Islet precursor cell (in vitro differentiated cells): ENCODE measurements around the gene ERN1.
A peak's percentile ranks its signal among the peaks of the same experiment; 100 is the strongest.
"Not testable (repeated sequence)": the region's sequence is repeated elsewhere in the genome, so short reads cannot be mapped to it uniquely, and the experiment has no call there.

Source experiments
- DNase-seq: peaks from one replicate; pipeline ENCODE4 v3.0.0-alpha.2; 2018

The ERN1 gene

DNA sequence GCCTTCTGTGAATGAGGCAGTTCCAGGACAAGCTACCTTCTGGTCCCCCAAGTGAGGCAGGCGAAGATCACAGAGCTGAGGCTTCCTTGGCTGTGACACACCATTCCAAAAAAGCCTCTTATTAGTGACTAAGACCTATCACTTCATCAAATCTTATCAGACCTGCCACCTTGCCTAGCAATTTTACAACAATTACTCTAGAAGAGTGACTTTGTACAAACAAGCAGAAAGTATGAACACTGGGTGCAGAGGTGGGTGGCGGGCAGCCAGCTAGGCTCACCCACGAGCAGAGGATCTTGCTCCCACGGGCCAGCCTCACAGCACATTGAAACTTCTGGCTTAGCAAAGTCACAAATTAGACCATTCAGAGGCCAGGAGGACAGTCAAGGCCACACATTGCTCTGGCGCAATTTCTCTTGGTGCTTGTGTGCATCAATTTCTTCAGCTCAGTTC is 107.3 kb downstream of the ERN1 start:
- DNase-seq, result peak; percentile 38

- DNase-seq, result peak; percentile 55
These were observed 109.7 kb downstream of the ERN1 start, which contains the start of gene ICAM2 for GRCh38 chr17:64020056-64020766. TSS of gene ICAM2 (minus strand) at chr17:64020633. CDS start at chr17:64006691, 13,942 bp downstream.

DNA sequence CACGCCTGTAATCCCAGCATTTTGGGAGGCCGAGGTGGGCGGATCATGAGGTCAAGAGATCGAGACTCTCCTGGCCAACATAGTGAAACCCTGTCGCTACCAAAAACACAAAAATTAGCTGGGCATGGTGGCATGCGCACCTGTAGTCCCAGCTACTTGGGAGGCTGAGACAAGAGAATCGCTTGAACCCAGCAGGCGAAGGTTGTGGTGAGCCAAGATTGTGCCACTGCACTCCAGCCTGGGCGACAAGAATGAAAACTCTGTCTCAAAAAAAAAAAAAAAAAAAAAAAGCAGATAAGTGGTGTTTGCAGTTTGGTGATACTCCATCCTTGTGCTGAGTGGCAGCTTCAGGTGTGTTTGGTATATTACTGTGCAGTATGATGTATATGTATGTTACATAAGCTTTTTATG is 110.4 kb downstream of the ERN1 start:
- not testable (repeated sequence) for DNase-seq

GRCh38 chr17:64017381-64017980 is 112.5 kb downstream of the ERN1 start:
- no peak for DNase-seq

DNA sequence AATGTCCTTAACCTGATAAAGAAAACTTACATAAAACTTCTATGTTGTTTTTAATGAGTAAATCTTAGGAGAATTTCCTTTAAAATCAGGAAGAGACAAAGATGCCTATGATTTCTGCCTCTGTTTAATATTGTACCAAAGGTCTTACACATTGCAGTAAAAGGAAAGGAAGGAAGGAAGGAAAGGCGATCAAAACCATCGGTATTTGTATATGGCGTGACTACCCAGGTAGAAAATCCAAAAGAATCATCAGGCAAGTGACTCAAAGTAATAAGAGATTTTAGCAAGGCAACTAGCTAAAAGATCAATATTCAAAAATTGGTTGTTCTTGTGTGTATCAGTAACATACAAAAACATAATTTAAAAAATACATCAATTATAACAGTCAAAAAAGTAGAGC is 113.0 kb downstream of the ERN1 start:
- DNase-seq, result no peak

GRCh38 chr17:64016231-64016784 is 113.6 kb downstream of the ERN1 start:
- DNase-seq, result peak; percentile 49

DNA sequence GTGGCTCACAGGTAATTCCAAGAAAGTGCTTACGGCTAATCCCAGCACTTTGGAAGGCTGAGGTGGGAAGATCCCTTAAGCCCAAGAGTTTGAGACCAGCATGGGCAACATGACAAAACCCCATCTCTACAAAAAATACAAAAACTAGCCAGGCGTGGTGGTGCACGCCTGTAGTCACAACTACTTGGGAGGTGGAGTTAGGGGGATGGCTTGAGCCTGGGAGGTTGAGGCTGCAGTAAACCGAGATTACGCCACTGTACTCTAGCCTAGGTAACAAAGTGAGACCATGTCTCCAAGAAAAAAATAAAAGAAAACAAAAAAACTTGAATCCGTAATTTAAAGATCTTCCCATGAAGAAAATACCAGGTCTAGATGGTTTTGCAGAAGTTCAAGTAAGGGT is 114.5 kb downstream of the ERN1 start:
- no peak for DNase-seq

GRCh38 chr17:64009571-64010402 is 120.2 kb downstream of the ERN1 start:
- no peak for DNase-seq

GRCh38 chr17:64008830-64009229 is 121.1 kb downstream of the ERN1 start:
- no peak for DNase-seq

- DNase-seq, result no peak
These were observed 121.6 kb downstream of the ERN1 start for GRCh38 chr17:64008346-64008745.

DNA sequence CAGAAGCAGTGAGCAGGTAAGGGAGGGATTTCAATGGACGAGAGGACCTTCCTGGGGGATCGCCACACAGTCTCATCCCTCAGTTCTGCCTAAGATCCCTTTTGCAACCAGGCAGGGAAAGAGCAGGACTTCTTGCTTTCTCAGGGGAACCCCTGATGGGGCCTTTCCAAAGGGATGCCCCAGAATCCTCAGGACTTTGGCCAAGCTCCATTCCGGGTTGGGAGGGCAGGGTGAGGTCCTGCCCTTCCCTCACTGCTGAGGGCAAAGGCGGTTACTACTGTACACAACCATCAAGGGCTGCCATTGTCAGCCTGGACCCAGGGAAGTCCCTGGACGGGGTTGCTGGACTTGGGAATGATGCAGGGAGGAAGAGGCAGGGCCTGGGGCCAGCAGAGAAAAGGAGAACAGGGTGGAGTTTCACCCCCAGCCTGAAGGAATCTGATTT is 122.1 kb downstream of the ERN1 start:
- peak; percentile 53 for DNase-seq

DNA sequence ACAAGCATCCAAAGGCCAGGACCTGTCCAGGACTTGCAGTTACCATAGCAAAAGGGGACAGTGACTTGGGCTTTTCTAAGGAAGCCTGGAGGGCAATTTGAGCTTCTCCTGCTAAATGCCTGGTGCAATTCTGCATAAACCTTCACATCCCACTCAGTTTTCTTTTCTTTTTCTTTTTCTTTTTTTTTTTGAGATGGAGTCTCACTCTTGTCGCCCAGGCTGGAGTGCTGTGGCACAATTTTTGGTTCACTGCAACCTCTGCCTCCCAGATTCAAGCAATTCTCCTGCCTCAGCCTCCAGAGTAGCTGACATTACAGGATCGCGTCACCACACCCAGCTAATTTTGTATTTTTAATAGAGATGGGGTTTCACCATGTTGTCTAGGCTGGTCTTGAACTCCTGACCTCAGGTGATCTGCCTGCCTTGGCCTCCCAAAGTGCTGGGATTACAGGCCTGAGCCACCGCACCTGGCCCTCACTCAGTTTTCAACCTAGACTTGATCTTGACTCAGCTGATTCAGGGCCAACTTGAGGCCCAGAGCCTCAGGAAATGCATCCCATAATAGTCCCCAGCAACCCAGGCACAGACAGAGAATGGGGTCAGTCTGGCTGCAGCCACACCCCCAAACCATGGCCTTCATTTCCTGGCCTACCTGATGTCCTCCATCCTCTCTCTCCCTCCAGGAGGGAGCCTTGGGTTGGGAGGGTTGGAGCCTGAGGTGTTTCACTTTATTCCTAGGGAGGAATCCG is 122.7 kb downstream of the ERN1 start:
- DNase-seq, result not testable (repeated sequence)

DNA sequence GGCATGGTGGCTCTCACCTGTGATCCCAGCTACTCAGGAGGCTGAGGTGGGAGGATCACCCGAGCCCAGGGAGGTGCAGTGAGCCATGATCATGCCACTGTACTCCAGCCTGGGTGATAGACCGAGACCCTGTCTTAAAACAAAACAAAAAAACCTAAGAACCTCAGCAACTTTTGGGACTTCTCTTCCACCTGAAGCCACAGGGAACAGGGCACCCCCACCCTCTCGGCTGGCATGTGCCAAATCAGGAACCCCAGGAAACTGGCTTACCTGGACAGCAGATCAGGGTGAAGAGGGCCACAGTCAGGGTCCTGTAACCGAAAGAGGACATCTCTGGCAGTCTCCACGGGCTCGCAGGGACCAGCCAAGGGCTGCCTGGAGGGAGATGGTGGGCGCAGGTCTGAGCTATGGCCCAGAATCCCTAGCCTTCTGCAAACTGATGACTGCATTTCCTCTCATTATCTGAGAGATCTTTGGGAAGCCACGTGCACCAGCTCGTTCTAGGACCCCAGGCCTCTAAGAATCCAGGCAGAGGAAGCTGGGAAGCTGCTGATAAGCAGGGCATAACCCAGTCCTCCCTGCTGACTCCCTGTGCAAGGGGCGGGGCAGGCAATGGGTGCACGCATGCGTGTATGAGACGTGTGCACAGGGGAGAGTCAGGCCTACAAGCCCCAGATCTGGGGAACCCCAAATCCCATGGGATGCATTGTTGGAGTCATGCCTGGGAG is 123.4 kb downstream of the ERN1 start:
- peak; percentile 64 for DNase-seq

DNA sequence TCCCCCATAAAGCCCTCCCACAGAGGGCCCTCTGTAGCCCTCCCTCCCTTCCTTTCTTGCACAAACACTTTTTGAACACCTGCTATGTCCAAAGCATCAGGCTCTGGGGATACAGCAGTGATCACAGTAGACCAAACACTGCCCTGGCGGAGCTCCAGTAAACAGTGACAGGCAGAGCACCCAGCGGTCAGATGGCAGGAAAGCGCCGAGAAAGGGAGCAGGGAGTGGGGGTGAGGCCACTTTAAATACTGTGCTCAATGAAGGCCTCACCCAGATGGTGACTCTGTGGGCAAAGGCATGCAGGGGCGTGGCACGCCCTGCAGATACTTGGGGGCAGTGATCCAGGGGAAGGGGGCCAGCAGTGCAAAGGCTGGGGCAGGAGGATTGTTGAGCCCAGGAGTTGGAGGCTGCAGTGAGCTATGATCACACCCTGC is 124.2 kb downstream of the ERN1 start:
- peak; percentile 57 for DNase-seq

- DNase-seq, result no peak
These were observed 124.8 kb downstream of the ERN1 start for GRCh38 chr17:64004903-64005733.

DNA sequence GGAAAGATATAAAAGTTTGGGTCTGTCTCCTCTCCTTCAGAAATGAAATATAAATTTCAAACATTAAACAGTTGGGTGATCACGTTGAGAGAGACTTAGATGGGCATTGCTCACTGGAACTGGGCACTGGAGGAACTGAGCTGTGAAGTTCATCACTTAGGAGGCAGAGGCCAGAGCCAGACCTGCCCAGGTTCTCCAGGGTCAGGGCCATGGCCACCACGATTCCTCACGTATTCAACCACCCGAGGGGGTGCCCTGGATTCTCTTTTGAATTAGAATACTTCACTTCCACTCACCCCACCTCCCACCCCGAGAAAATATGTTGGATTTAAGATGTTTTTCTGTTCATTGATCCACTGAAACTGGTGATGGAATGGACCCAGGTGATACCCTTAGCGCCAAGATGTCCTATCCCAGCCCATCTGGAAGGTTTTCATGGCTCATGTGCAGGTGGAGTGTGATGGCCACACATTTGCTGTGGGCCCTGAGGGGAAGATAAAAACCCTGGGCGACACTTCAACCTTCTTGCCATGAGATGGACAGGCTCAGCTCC is 125.7 kb downstream of the ERN1 start:
- DNase-seq, result no peak

DNA sequence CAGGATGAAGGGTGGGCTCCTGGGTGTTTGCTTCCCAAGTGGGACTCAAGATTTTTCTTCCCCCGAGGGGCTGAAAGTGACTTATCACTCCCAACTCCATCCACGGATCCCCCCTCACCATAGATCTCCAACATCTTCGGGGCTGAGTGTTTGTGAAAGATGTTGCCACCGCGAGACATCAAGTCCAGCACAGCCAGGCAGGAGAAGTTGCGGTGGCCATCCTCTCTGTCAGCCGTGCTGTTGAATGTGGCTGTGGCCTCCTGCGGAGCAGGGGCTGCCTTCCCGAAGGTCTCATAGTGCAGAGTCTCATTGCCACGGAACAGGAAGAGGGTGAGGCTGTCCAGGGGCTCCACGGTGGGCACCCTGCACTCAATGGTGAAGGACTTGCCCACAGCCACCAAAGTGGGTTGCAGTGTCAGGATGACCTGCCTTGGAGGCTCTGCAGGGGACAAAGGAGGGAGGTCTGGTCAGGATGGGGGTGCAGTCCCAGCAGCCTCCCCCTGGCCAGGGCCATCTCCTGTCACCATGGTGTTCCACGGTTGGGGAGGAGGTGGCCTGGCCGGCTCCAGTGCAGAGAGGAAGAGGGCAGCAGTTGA is 126.3 kb downstream of the ERN1 start:
- DNase-seq, result no peak

GRCh38 chr17:64002658-64003525 is 127.1 kb downstream of the ERN1 start:
- no peak for DNase-seq
